Type B pancreatic cell (in vitro differentiated cells): ENCODE data around the gene DIAPH1. TPM values are rescaled to one million over a fixed set of nuclear protein-coding genes. Genes with fewer than 3 reads are reported as not detected.

Experiments
- DNase-seq: peaks from one replicate; pipeline ENCODE4 v3.0.0; 2021; ENCODE audit warnings: mixed read lengths; ENCODE audit not compliant: unreplicated experiment; ENCODE audit errors: extremely low spot score
- H3K27ac Mint-ChIP-seq: 2 replicates; pipeline ENCODE4 v1.8.0; 2021; ENCODE audit warnings: mild to moderate bottlenecking, mixed read lengths
- H3K27me3 Mint-ChIP-seq: 2 replicates; pipeline ENCODE4 v1.8.0; 2021; ENCODE audit warnings: mixed read lengths
- H3K36me3 Mint-ChIP-seq: 2 replicates; pipeline ENCODE4 v1.8.0; 2021; ENCODE audit warnings: mixed read lengths
- H3K4me1 Mint-ChIP-seq: one replicate; pipeline ENCODE4 v1.8.0; 2021; ENCODE audit warnings: mixed read lengths; ENCODE audit not compliant: unreplicated experiment
- H3K4me3 Mint-ChIP-seq: 2 replicates; pipeline ENCODE4 v1.8.0; 2021; ENCODE audit warnings: mild to moderate bottlenecking, mixed read lengths
- H3K9me3 Mint-ChIP-seq: 2 replicates; pipeline ENCODE4 v1.8.0; 2021; ENCODE audit warnings: mixed read lengths
- total RNA-seq: library from RNA; stranded (reverse); gene quantifications from 2 replicates; pipeline ENCODE4 v1.2.1, GENCODE V29; 2021; ENCODE audit warnings: low replicate concordance
- TF ChIP-seq, protein P1 (sequence below): fragments of 200-600 bp; sonication (generic); conservative IDR thresholded peaks from 2 replicates; pipeline ENCODE4 v1.5.0; 2021; ENCODE audit warnings: antibody characterized with exemption, mild to moderate bottlenecking

Gene DIAPH1
- total RNA-seq, 1 donor from 2014 or later: 79.6 TPM

DNA sequence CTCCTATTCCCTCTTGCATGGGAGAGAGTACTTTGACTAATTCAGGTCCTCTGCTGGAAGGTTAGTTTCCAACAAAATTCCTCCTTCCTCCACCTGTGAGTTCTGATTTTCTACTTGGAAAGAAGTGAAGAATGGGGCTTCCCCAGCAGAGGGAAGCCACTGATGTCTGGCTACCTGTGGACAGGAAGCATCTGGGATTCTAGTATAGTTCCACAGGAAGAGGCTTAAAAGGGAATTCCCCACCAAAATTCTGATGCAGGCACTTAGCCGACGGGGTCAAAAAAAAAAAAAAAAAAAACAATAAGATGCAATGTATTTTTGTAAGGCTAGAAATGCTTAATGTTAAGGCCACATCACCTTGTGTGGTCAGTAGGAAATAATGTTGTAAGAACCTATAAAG lies 96.5 kb downstream of the DIAPH1 start:
- H3K27ac Mint-ChIP-seq: peak overlapping the region; percentile 9
- TF ChIP-seq, protein P1, sequence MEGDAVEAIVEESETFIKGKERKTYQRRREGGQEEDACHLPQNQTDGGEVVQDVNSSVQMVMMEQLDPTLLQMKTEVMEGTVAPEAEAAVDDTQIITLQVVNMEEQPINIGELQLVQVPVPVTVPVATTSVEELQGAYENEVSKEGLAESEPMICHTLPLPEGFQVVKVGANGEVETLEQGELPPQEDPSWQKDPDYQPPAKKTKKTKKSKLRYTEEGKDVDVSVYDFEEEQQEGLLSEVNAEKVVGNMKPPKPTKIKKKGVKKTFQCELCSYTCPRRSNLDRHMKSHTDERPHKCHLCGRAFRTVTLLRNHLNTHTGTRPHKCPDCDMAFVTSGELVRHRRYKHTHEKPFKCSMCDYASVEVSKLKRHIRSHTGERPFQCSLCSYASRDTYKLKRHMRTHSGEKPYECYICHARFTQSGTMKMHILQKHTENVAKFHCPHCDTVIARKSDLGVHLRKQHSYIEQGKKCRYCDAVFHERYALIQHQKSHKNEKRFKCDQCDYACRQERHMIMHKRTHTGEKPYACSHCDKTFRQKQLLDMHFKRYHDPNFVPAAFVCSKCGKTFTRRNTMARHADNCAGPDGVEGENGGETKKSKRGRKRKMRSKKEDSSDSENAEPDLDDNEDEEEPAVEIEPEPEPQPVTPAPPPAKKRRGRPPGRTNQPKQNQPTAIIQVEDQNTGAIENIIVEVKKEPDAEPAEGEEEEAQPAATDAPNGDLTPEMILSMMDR: no peak
- H3K4me3 Mint-ChIP-seq: no peak overlapping the region
- DNase-seq: no peak
- no peaks in the 10 kb centered on the region for H3K9me3 Mint-ChIP-seq
- peaks cover 57% of the 10 kb centered on the region for H3K36me3 Mint-ChIP-seq
- H3K4me1 Mint-ChIP-seq: peaks cover 34% of the 10 kb centered on the region
- H3K27me3 Mint-ChIP-seq: no peaks in the 10 kb centered on the region

- TF ChIP-seq, protein P1: no peak
- Mint-ChIP-seq H3K27me3 (no peaks in the 10 kb centered on the region), H3K27ac (peak overlapping the region; percentile 64), H3K9me3 (no peaks in the 10 kb centered on the region), H3K4me3 (no peak overlapping the region), H3K4me1 (peaks cover 42% of the 10 kb centered on the region), H3K36me3 (peaks cover 59% of the 10 kb centered on the region)
- no peak for DNase-seq
Observed at GRCh38 chr5:141521244-141521781, 97.5 kb downstream of the DIAPH1 start.

DNA sequence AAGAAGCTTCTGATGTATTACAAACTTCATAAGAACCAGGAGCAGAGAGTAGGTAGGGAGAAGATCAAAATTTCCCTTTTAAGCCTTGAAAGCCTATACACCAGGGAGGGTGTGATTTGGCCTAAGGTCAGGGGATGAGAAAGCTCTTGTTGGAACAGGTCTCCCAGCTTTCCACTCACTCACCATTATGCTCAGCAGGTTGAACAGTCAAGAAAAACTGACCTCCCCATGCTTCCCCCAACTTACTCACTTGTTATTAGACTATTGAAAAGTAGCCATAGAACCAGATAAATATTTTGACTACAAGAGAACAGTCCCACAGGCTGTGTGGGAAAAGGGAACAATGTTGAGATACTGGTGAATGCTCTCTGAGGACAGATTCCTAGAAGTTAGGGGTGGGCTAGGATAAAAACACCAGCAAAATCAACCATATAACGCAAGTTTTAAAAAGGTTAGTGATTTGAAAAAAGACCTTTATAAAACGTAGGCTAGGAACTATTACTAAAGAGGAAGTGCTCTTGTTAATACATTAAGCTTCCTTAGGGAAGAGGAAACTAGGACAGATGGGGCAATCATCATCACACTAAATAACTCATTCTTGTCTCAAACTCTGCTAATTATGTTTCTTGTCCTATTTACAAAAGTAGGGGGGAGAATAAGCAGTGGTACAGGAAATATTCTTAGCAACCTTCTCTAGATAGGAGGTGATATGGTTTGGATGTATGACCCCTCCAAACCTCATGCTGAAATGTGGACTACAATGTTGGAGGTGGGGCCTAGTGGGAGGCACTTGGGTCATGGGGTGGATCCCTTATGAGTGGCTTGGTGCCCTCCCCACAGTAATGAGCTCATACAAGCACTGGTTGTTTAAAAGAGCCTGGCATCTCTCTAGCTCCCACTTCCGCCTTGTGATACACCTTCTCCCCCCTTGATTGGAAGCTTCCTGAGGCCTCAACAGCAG lies 98.9 kb downstream of the DIAPH1 start:
- H3K4me1 Mint-ChIP-seq: peaks cover 38% of the 10 kb centered on the region
- TF ChIP-seq, protein P1: no peak
- H3K36me3 Mint-ChIP-seq: peaks cover 48% of the 10 kb centered on the region
- H3K9me3 Mint-ChIP-seq: no peaks in the 10 kb centered on the region
- H3K27ac Mint-ChIP-seq: no peak overlapping the region
- DNase-seq: no peak
- no peaks in the 10 kb centered on the region for H3K27me3 Mint-ChIP-seq
- no peak overlapping the region for H3K4me3 Mint-ChIP-seq

- Mint-ChIP-seq H3K4me1 (peaks cover 41% of the 10 kb centered on the region), H3K27me3 (no peaks in the 10 kb centered on the region), H3K36me3 (peaks cover 42% of the 10 kb centered on the region), H3K9me3 (no peaks in the 10 kb centered on the region), H3K4me3 (no peak overlapping the region), H3K27ac (no peak overlapping the region)
- TF ChIP-seq, protein P1: no peak
- no peak for DNase-seq
Observed at GRCh38 chr5:141518618-141519015, 100.2 kb downstream of the DIAPH1 start.

DNA sequence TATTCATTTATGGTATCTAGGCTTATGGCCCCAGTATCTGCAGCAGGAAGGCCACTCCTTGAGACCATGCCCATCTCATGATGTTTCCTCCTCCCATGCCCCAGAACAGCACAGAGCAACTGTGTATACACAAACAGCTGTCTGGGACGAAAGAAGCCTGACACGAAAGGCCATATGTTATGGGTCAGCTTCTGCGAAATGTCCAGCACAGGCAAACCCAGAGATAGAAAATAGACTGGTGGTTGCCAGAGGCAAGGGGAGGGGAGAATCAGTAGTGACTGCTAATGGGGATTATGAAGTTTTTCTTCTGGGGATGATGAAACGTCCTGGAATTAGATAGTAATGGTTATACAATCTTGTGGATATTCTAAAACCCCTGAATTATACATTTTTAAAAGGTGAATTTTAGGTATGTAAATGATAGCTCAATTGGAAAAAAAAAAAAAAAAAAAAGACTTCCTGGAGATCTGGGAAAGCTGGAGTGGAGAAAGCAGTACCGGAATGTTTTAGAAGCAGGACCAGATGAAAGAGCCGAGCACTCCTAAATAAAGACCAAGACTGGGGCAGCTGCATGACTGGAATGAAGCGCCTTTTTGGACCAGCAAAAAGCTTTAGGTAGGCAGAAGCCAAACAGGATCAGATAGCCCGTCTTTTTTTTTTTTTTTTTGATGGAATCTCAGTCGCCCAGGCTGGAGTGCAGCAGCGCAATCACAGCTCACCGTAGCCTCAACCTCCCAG lies 100.8 kb downstream of the DIAPH1 start:
- peaks cover 44% of the 10 kb centered on the region for H3K4me1 Mint-ChIP-seq
- no peak overlapping the region for H3K4me3 Mint-ChIP-seq
- TF ChIP-seq, protein P1: no peak
- H3K27ac Mint-ChIP-seq: no peak overlapping the region
- H3K36me3 Mint-ChIP-seq: peaks cover 43% of the 10 kb centered on the region
- H3K9me3 Mint-ChIP-seq: no peaks in the 10 kb centered on the region
- DNase-seq: no peak
- no peaks in the 10 kb centered on the region for H3K27me3 Mint-ChIP-seq
